OCI-LY3 (cell line): ENCODE data around the gene PRELID1.
"Not testable (repeated sequence)": the region's sequence is repeated elsewhere in the genome, so short reads cannot be mapped to it uniquely, and the experiment has no call there.

Source experiments
- H2AFZ ChIP-seq: fragments of 200-600, 300-600 bp; shearing (Covaris generic); 2 replicates; pipeline ENCODE4 v1.6.0; 2014; ENCODE audit warnings: antibody characterized with exemption, low read depth, low read length
- H3K27ac ChIP-seq: fragments of 200-600, 300-600 bp; sonication (generic); 2 replicates; pipeline ENCODE4 v1.5.1; 2014; ENCODE audit warnings: mild to moderate bottlenecking, low read length, moderate library complexity, mixed read lengths
- H3K27me3 ChIP-seq: fragments of 200-600, 300-600 bp; sonication (generic); 2 replicates; pipeline ENCODE4 v1.6.1; 2014; ENCODE audit warnings: low read depth, low read length, mixed read lengths
- H3K36me3 ChIP-seq: fragments of 200-600, 300-600 bp; sonication (generic); replicated peaks from 2 replicates; pipeline ENCODE3; 2014; ENCODE audit warnings: low read depth, low read length, mixed read lengths
- H3K4me1 ChIP-seq: fragments of 300-600, 200-600 bp; sonication (generic); 2 replicates; pipeline ENCODE4 v1.6.1; 2014; ENCODE audit warnings: low read length, mixed read lengths
- H3K4me2 ChIP-seq: fragments of 200-600, 300-600 bp; sonication (generic); 2 replicates; pipeline ENCODE4 v1.6.1; 2014; ENCODE audit warnings: low read length, mixed read lengths
- H3K4me3 ChIP-seq: fragments of 300-600, 200-600 bp; sonication (generic); 2 replicates; pipeline ENCODE4 v1.5.1; 2014; ENCODE audit warnings: antibody characterized with exemption, mild to moderate bottlenecking, low read length, moderate library complexity
- H3K79me2 ChIP-seq: fragments of 300-600, 200-600 bp; shearing (Covaris generic); 2 replicates; pipeline ENCODE4 v1.6.1; 2014; ENCODE audit warnings: mild to moderate bottlenecking, low read length, mixed read lengths
- H3K9ac ChIP-seq: fragments of 300-600, 200-600 bp; shearing (Covaris generic); 2 replicates; pipeline ENCODE4 v1.6.0; 2014; ENCODE audit warnings: mild to moderate bottlenecking, low read length, moderate library complexity
- H3K9me3 ChIP-seq: fragments of 200-600, 300-600 bp; shearing (Covaris generic); 2 replicates; pipeline ENCODE4 v1.6.1; 2014; ENCODE audit warnings: low read length, mixed read lengths; ENCODE audit not compliant: insufficient read depth
- H4K20me1 ChIP-seq: fragments of 200-600, 300-600 bp; sonication (generic); 2 replicates; pipeline ENCODE4 v1.6.1; 2016; ENCODE audit warnings: low read length, mixed read lengths; ENCODE audit not compliant: insufficient read depth
- CTCF ChIP-seq: fragments of 200-600, 300-600 bp; sonication (generic); IDR thresholded peaks from 2 replicates; pipeline ENCODE4 v1.5.1; 2014; ENCODE audit warnings: antibody characterized with exemption, low read length, low read depth
- EZH2phosphoT487 ChIP-seq: fragments of 200-600 bp; shearing (Covaris generic); IDR thresholded peaks from 2 replicates; pipeline ENCODE4 v1.6.1; 2018; ENCODE audit warnings: antibody characterized with exemption, mixed run types, low read depth

PRELID1 gene

GRCh38 chr5:177339107-177339638 lies 35.6 kb downstream of the PRELID1 start:
- Histone ChIP-seq H3K9me3 (no peaks in the 10 kb centered on the region), H4K20me1 (peaks cover 7% of the 10 kb centered on the region; the same call in 1 of the 2 replicates), H2AFZ (no peak overlapping the region), H3K27ac (no peak overlapping the region), H3K27me3 (no peaks in the 10 kb centered on the region), H3K4me2 (no peak overlapping the region), H3K79me2 (peaks cover 16% of the 10 kb centered on the region), H3K9ac (no peak overlapping the region), H3K36me3 (peaks cover 53% of the 10 kb centered on the region), H3K4me3 (no peak overlapping the region), H3K4me1 (no peaks in the 10 kb centered on the region)
- TF ChIP-seq CTCF = no peak
- TF ChIP-seq EZH2phosphoT487 = no peak

- not testable (repeated sequence) for H3K9me3 ChIP-seq, H2AFZ ChIP-seq, H3K27ac ChIP-seq, H3K4me1 ChIP-seq, H3K27me3 ChIP-seq, H3K4me3 ChIP-seq, H3K9ac ChIP-seq, H3K4me2 ChIP-seq
- peaks cover 47% of the 10 kb centered on the region for H3K79me2 ChIP-seq
- H4K20me1 ChIP-seq = peaks cover 13% of the 10 kb centered on the region; the same call in 1 of the 2 replicates
- H3K36me3 ChIP-seq = peaks cover 32% of the 10 kb centered on the region
These were observed 39.4 kb downstream of the PRELID1 start for GRCh38 chr5:177343000-177343399.

- no peak overlapping the region for H3K4me3 ChIP-seq
- no peak overlapping the region for H3K4me2 ChIP-seq
- TF ChIP-seq CTCF = no peak
- no peak for TF ChIP-seq EZH2phosphoT487
- H4K20me1 ChIP-seq = peaks cover 13% of the 10 kb centered on the region; the same call in 1 of the 2 replicates
- no peaks in the 10 kb centered on the region for H3K27me3 ChIP-seq
- H3K9me3 ChIP-seq = no peaks in the 10 kb centered on the region
- H3K79me2 ChIP-seq = peaks cover 48% of the 10 kb centered on the region
- no peak overlapping the region for H2AFZ ChIP-seq
- no peak overlapping the region for H3K27ac ChIP-seq
- H3K36me3 ChIP-seq = peaks cover 32% of the 10 kb centered on the region
- H3K4me1 ChIP-seq = no peaks in the 10 kb centered on the region
- H3K9ac ChIP-seq = no peak overlapping the region
These were observed 40.2 kb downstream of the PRELID1 start for GRCh38 chr5:177343777-177344176.

- Histone ChIP-seq H4K20me1 (peaks cover 10% of the 10 kb centered on the region; the same call in 1 of the 2 replicates), H3K27ac (no peak overlapping the region), H3K79me2 (peaks cover 51% of the 10 kb centered on the region), H3K36me3 (peaks cover 23% of the 10 kb centered on the region), H2AFZ (no peak overlapping the region), H3K9me3 (no peaks in the 10 kb centered on the region), H3K27me3 (no peaks in the 10 kb centered on the region), H3K4me2 (no peak overlapping the region), H3K4me3 (no peak overlapping the region), H3K9ac (no peak overlapping the region), H3K4me1 (peaks cover 7% of the 10 kb centered on the region)
- TF ChIP-seq CTCF (no peak), EZH2phosphoT487 (no peak)
These were observed 41.3 kb downstream of the PRELID1 start for GRCh38 chr5:177344891-177345290.
